ENCODE measurements around the gene MAP3K13.

GRCh38 chr3:185365291-185366073, 2.5 kb downstream of the MAP3K13 start:
- TF ChIP-seq EZH2 (IDR thresholded peaks at IDR 0.05) (no peak), POLR2AphosphoS5 (IDR thresholded peaks at IDR 0.05; ENCODE audit: borderline replicate concordance, low read depth, low read length) (no peak)
